Coronary artery (tissue), 2 donors: ENCODE measurements around the gene MYO1E.

Experiments used
- DNase-seq: peaks from one replicate; pipeline ENCODE4 v3.0.0-alpha.2; 2017; ENCODE audit warnings: low spot score
- H3K27ac ChIP-seq, 2 donors: fragments of 200-600 bp; sonication (generic); one replicate each; pipeline ENCODE4 v1.5.1; 2016 to 2019
- H3K4me3 ChIP-seq: fragments of 200-600 bp; sonication (generic); 2 replicates; pipeline ENCODE4 v1.5.1; 2016; ENCODE audit warnings: mild to moderate bottlenecking, moderate library complexity
- CTCF ChIP-seq: fragments of 200-600 bp; sonication (generic); IDR thresholded peaks from one replicate; pipeline ENCODE4 v1.5.1; 2019; ENCODE audit warnings: antibody characterized with exemption

Gene MYO1E

GRCh38 chr15:59105854-59106253, 266.8 kb downstream of the MYO1E start:
- Histone ChIP-seq H3K27ac (no peak overlapping the region), H3K4me3 (no peak overlapping the region)
- TF ChIP-seq CTCF, result no peak
- DNase-seq, result no peak

GRCh38 chr15:59104912-59105732, 267.5 kb downstream of the MYO1E start, which contains the start of gene CCNB2:
TSS of gene CCNB2 (plus strand) at chr15:59105146. CDS start at chr15:59105269, 123 bp downstream.
- Histone ChIP-seq H3K4me3 (peak within 1 kb of the TSS; percentile 75), H3K27ac (no peak within 1 kb of the TSS)
- TF ChIP-seq CTCF, result no peak
- DNase-seq, result peak; percentile 88

- Histone ChIP-seq H3K27ac (no peak overlapping the region), H3K4me3 (peak overlapping the region; percentile 75)
- TF ChIP-seq CTCF, result no peak
- no peak for DNase-seq
Observed at GRCh38 chr15:59104602-59104911, 268.1 kb downstream of the MYO1E start.

GRCh38 chr15:59099162-59099685, 273.4 kb downstream of the MYO1E start:
- no peak for TF ChIP-seq CTCF
- no peak for DNase-seq
- Histone ChIP-seq H3K27ac (no peak overlapping the region), H3K4me3 (no peak overlapping the region)

GRCh38 chr15:59096429-59096828, 276.2 kb downstream of the MYO1E start:
- TF ChIP-seq CTCF, result no peak
- H3K4me3 ChIP-seq, result no peak overlapping the region
- no peak for DNase-seq
- no peak overlapping the region for H3K27ac ChIP-seq

- TF ChIP-seq CTCF, result no peak
- H3K27ac ChIP-seq, result no peak overlapping the region
- H3K4me3 ChIP-seq, result no peak overlapping the region
- DNase-seq, result no peak
Observed at GRCh38 chr15:59094077-59094476, 278.6 kb downstream of the MYO1E start.

- no peak for TF ChIP-seq CTCF
- H3K4me3 ChIP-seq, result no peak overlapping the region
- no peak for DNase-seq
- H3K27ac ChIP-seq, result no peak overlapping the region
Observed at GRCh38 chr15:59087731-59088130, 284.9 kb downstream of the MYO1E start.
